Fibroblast of villous mesenchyme (primary cell): ENCODE measurements around the gene CTDSPL. TPM values are rescaled to one million over a fixed set of nuclear protein-coding genes. Genes with fewer than 3 reads are reported as not detected.
A peak's percentile ranks its signal among the peaks of the same experiment; 100 is the strongest.

ENCODE experiments used
- DNase-seq: peaks from one replicate; pipeline ENCODE4 v3.0.0-alpha.2; 2010; ENCODE audit warnings: low read depth
- H3K4me3 ChIP-seq: 2 replicates; pipeline ENCODE4 v1.5.1; 2011; ENCODE audit warnings: low read depth, mild to moderate bottlenecking, low read length
- CTCF ChIP-seq: IDR thresholded peaks from 2 replicates; pipeline ENCODE4 v1.5.1; 2012; ENCODE audit warnings: low read depth, mild to moderate bottlenecking, low read length; ENCODE audit not compliant: insufficient read depth
- total RNA-seq: library from RNA; depleted of rRNA; stranded (reverse); fragments of >200 nt; gene quantifications from 2 replicates; pipeline ENCODE4 v1.2.3, GENCODE V29; 2012

Gene CTDSPL
- total RNA-seq, 1 donor: 61.7 TPM

DNA sequence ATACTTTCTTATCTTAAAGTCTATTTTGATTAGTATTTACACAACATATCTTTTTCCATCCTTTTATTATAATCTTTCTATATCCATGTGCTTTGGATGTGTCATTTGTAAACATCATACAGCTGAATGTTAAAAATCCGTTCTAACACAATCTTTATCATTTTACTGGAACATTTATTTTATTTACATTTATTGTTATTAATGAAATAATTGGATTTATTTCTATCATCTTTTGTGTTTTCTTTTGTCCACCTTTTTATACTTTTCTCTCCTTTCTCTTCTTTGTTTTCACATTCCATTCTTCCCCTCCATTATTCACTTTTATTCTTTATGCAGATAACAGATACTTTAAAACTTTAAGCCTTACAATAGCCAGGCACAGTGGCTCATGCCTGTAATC, 34.7 kb upstream of the CTDSPL start:
- TF ChIP-seq CTCF: no peak
- no peak for DNase-seq

GRCh38 chr3:37832480-37832879, 29.2 kb upstream of the CTDSPL start:
- H3K4me3 ChIP-seq: no peak overlapping the region
- no peak for DNase-seq
- TF ChIP-seq CTCF: no peak

More for the DNA sequence above, 34.7 kb upstream of the CTDSPL start:
- no peak overlapping the region for H3K4me3 ChIP-seq

DNA sequence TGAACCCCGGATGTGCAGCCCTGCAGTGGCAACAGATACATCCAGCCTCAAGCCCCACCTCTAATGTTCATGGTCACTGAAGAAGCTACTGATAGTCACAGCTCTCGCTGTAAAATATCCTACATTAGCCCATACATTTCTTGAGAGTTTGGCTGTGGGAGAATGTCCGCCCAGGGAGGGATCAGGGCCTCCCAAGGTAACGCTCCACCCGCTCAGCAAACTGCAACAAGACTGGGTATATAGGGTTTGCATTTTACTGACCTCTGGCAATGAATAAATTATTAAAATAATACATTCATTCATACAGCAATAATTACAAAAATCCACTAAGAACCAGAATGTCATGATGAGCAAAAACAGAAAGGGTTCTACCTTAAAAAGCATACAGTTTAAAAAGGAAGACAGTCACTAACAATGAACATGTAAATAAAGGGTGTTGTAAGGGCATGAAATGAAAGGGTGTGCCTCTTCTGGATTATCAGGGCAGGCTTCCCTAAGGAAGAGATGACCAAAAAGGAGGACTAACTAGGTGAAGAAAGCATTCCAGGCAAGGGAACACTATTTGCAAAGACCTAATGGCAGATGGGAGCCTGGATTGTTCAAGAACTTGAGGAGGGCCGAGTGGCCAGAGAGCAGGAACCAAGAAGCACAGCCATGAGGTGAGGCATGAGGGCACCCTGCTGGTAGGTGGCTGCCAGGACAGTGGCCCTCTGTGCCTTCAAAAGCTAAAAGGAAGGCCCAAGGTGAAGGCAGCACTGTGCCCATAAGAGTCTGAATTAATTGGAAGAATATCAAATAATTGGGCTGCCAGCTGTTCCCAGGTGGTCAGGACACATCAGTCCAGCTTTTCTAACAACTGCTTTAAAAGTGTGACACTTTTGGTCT, 28.1 kb upstream of the CTDSPL start:
- H3K4me3 ChIP-seq: no peak overlapping the region
- no peak for DNase-seq
- TF ChIP-seq CTCF: peak; percentile 17

DNA sequence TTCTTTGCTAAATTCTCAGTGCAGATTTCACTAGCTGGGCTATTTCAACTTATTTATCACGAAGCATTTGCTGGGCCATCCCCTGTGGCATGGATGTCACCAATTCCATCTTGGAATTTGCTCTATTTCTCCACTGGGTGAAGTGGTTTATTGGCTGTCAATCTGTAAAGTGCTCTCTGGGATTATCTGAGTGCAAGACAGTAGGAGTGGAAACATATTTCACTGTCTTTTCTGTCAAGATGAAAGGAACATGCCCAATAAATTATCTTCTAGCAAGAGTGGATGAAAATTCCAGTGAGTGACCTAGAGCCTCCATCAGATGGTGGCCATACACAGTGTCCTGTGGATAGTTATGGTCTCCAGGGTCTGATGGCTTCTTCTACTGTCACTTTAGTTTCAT, 25.1 kb upstream of the CTDSPL start:
- DNase-seq: no peak
- H3K4me3 ChIP-seq: no peak overlapping the region
- TF ChIP-seq CTCF: no peak

DNA sequence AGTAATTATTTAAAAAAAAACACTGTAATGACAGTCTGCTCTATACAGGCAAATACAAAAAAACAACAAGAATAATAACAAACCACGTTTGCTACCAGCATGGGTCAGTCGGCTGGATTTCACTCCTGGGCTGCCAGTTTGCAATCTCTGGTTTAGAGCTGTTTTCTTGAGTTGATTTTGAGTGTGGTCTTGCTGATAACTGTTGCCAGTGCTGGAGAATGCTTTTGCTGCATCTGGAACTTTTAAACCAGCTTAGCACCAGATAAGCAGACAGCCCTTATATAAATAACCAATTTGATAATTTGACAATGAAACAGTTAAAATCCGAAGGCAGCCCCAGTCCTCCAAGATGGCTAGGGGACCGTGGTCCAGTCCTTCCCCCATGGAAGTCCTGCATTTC, 14.0 kb upstream of the CTDSPL start:
- no peak for DNase-seq
- no peak for TF ChIP-seq CTCF

DNA sequence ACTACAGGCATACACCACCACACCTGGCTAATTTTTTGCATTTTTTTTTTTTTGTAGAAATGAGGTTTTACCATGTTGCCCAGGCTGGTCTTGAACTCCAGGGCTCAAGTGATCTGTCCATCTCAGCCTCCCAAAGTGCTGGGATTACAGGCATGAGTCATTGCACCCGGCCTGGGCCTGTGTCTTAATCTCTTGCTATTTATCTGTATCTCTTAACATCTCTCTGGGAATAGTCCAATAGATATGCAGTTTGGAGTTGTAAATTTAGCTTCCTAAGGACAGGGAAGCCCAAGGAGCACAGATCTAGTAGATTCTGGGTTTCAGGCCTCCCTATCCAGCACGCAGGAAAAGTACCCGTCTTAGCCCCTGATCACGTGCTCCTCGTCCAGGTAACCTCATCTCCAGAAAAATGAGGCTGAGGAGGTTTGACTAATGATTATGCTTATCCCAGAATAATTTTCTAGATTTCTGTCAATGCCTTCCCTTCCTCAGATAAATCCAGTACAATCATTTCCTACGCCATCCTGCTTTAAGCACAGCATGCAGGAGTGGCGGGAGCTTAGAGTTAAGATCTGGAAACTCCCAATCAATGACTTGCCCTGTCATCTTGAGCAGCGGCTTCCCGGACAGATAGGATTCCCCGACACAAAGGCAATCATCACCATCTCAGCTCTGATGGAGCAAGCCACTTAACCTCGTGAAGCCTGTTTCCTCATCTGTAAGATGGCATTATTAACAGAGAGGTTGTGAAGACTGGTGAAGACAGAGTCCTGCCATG, 12.3 kb upstream of the CTDSPL start:
- H3K4me3 ChIP-seq: no peak overlapping the region
- peak; percentile 51 for DNase-seq
- no peak for TF ChIP-seq CTCF

More for the DNA sequence above, 14.0 kb upstream of the CTDSPL start:
- no peak overlapping the region for H3K4me3 ChIP-seq
